Fibroblast of lung (primary cell): ENCODE measurements around the gene VPS25.

Source experiments
- CTCF ChIP-seq, 2 donors: IDR thresholded peaks in 1 of 2; conservative IDR thresholded peaks in 1 of 2; 1 replicate in 1 of 2; 2 replicates in 1 of 2; pipeline ENCODE4 v1.5.1; 2011 to 2012; ENCODE audit warnings: low read length in 2 of 2, control low read depth in 1 of 2, inconsistent platforms in 1 of 2, low read depth in 1 of 2, mild to moderate bottlenecking in 1 of 2
- EZH2 ChIP-seq: IDR thresholded peaks from 2 replicates; pipeline ENCODE4 v1.5.1; 2012; ENCODE audit warnings: low read length, control low read depth, mild to moderate bottlenecking; ENCODE audit errors: missing control alignments

- no peak for TF ChIP-seq CTCF (conservative IDR thresholded peaks at IDR 0.05 in 1 of 2, IDR thresholded peaks at IDR 0.05 in 1 of 2; ENCODE audit: low read depth in 1 of 2, low read length in 2 of 2)
- no peak for TF ChIP-seq EZH2
Measured at GRCh38 chr17:42817866-42818265, 44.6 kb downstream of the VPS25 start.
